GM12872 (cell line): ENCODE data around the gene CARS1.

Experiments used
- CTCF ChIP-seq: IDR thresholded peaks from 3 replicates; pipeline ENCODE4 v1.5.1; 2011; ENCODE audit warnings: low read depth, mild to moderate bottlenecking, low read length, moderate library complexity; ENCODE audit not compliant: insufficient read depth

CARS1 gene

GRCh38 chr11:2995031-2995561, 62.1 kb downstream of the CARS1 start:
- TF ChIP-seq CTCF = no peak

- no peak for TF ChIP-seq CTCF
These were observed 62.9 kb downstream of the CARS1 start for GRCh38 chr11:2994336-2994730.

GRCh38 chr11:2992997-2993325, 64.3 kb downstream of the CARS1 start:
- no peak for TF ChIP-seq CTCF

- TF ChIP-seq CTCF = no peak
These were observed 64.8 kb downstream of the CARS1 start, which contains the start of gene NAP1L4 for GRCh38 chr11:2992234-2992996. Gene NAP1L4, minus strand, starts transcription at chr11:2992329. Its CDS starts 13,109 bp downstream, at chr11:2979220.

- no peak for TF ChIP-seq CTCF
These were observed 65.6 kb downstream of the CARS1 start for GRCh38 chr11:2991452-2992233.

- TF ChIP-seq CTCF = no peak
These were observed 66.4 kb downstream of the CARS1 start for GRCh38 chr11:2990617-2991451.

- TF ChIP-seq CTCF = no peak
These were observed 67.7 kb downstream of the CARS1 start for GRCh38 chr11:2989551-2989950.
